Measurements from ENCODE around the gene ACVRL1.

DNA sequence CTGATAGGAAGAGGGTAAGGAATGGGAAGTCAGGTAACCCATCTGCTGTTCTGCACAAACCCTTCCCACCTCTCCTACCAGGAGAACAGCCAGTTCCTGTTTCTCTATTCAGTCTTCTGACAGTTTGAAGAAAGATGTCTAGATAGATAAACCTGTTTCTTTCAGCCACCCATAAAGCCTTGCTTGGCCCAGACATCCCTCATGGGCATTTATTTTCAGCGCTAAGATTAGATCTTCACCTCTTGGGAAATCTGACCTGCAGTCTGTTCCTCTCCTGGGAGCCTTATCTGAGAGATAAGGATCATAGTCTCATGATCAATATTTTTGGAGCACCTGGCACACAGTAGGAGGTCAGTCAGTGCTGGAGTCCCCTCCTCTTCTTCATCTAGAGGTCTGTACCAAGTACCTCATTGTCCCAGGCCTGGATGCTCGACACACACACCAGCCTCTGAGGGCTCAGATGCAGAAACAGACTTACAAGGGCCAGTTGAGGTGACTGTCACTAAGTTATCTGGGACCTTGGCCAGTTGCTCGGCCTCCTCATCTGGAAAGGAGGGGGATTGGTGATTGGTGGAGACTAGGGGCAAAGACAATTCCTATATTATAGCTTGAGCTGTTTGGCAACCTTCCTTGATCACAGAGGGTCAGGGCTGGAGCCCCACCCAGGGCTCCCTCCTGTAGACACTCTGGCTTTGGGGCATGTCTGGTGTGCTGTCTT, 18.2 kb downstream of the ACVRL1 start:
- TF ChIP-seq, protein P1, sequence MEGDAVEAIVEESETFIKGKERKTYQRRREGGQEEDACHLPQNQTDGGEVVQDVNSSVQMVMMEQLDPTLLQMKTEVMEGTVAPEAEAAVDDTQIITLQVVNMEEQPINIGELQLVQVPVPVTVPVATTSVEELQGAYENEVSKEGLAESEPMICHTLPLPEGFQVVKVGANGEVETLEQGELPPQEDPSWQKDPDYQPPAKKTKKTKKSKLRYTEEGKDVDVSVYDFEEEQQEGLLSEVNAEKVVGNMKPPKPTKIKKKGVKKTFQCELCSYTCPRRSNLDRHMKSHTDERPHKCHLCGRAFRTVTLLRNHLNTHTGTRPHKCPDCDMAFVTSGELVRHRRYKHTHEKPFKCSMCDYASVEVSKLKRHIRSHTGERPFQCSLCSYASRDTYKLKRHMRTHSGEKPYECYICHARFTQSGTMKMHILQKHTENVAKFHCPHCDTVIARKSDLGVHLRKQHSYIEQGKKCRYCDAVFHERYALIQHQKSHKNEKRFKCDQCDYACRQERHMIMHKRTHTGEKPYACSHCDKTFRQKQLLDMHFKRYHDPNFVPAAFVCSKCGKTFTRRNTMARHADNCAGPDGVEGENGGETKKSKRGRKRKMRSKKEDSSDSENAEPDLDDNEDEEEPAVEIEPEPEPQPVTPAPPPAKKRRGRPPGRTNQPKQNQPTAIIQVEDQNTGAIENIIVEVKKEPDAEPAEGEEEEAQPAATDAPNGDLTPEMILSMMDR (IDR thresholded peaks at IDR 0.05): no peak
- TF ChIP-seq POLR2AphosphoS5 (IDR thresholded peaks at IDR 0.05): no peak
- no peak for TF ChIP-seq POLR2A (IDR thresholded peaks at IDR 0.05)
- no peak for TF ChIP-seq EP300 (IDR thresholded peaks at IDR 0.05)

Data from suprapubic skin (tissue), 4 donors.